Measurements from ENCODE around the gene DLG2.

- TF ChIP-seq CTCF (IDR thresholded peaks at IDR 0.05; ENCODE audit: low read depth, low read length) (peak; percentile 96), EZH2phosphoT487 (IDR thresholded peaks at IDR 0.05; ENCODE audit: low read depth) (no peak)
These were observed 1790.1 kb downstream of the DLG2 start for GRCh38 chr11:83836883-83837654.
